OCI-M2 (cell line): Measurements from ENCODE around the gene SCARB1.

ENCODE experiments used
- DNase-seq: peaks from one replicate; lab custom pipeline; 2025; ENCODE audit not compliant: unreplicated experiment; lab: John Stamatoyannopoulos, UW

The SCARB1 gene

DNA sequence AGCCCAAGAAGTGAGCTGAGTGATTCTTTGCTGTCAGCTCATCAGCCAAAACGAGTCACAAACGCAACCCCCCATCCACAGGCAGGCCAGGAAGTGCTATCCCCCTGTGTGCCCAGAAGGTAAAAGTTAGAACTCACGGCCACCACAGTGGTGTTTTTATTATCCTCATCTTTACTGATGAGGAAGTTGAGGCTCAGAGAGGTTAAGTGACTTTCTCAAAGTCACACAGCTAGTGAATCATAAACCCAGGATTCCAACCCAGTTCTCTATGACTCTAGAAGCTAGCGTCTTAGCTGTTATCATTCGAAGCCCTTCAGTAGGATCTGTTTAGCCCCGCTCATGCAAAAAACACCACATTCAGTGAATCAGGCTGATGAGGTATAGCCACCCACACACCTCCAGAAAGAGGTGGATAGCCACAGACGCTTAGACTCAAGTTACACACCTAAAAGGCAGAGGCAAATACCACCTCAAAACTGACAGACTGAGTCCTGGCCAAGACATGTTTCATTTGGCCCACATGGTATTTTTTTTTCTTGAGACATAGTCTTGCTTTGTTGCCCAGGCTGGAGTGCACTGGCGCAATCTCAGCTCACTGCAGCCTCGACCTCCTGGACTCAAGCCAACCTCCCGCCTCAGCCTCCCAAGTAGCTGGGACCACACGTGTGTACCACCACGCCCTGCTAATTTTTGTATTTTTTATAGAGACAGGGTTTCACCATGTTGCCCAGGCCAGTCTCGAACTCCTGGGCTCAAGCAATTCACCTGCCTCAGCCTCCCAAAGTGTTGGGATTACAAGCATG lies 100.7 kb downstream of the SCARB1 start:
- no peak for DNase-seq

- DNase-seq, result no peak
Observed at GRCh38 chr12:124762384-124762783, 101.3 kb downstream of the SCARB1 start.

DNA sequence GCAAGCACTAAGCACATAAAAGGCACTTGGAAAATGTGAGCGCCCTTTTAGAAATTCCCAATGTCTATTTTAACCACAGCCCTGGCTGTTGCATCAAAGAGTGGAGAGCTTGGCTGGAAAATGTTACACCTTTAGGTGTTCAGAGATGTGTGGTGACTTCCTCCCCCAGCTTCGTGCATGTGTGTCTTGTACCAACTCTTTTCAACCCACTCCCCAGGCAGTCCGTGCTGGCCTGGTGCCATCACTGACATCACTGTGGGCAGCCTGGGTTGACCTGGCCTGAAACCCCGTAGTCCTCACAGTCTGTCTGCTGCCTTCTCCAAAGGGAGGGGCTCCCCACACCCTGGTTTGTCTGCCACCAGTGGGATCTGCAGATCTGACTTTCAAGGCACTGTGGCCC lies 101.8 kb downstream of the SCARB1 start:
- no peak for DNase-seq

GRCh38 chr12:124761056-124761455 lies 102.6 kb downstream of the SCARB1 start:
- DNase-seq, result no peak

DNA sequence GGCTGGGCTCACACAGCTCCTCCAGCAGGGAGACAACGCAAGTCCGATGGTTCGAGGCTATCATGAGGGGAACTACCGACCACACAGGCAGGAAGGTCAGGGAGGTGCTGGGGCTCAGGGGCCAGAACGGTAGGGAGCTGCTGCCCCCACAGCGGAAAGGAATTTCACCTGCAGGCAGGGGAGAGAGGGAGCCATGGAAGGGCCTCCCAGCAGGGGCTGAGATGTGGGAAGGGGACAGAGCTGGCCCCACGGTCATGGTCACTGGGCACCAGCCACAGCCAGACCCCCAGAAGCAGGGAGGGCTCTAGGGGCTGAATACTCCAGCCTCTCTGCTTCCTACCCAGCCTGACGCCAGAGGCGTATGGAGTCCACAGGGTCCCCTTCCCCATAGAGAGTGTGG lies 103.1 kb downstream of the SCARB1 start:
- no peak for DNase-seq

DNA sequence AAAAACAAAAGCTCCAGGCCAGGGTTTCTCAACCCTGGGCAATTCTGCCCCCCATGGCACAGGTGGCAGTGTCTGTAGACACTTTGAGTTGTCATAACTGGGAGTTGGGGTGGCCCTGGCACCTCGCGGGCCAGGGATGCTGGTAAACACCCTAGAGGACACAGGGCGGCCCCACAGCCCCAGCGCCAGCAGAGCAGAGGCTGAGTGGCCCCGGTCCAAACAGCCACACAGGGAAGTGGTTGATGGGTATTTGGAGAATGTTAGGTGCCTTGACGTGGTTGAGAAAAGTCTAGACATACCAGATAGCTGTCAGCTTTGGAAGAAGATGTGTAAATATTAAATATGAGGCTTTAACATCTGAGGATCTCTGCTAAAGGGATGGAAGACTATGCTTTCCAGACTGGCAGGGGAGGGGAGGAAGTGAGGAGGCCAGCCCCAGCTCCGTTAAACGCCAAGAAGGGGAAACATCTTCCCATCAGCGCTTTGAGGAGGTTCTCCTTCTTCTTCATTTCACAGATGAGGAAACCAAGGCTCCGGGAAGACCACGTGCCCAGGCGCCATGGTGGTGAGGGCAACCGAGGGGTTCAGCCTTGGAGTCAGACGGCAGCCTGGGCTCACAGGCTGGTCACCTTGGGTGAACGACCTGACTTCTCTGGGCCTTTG lies 103.7 kb downstream of the SCARB1 start:
- DNase-seq, result no peak

DNA sequence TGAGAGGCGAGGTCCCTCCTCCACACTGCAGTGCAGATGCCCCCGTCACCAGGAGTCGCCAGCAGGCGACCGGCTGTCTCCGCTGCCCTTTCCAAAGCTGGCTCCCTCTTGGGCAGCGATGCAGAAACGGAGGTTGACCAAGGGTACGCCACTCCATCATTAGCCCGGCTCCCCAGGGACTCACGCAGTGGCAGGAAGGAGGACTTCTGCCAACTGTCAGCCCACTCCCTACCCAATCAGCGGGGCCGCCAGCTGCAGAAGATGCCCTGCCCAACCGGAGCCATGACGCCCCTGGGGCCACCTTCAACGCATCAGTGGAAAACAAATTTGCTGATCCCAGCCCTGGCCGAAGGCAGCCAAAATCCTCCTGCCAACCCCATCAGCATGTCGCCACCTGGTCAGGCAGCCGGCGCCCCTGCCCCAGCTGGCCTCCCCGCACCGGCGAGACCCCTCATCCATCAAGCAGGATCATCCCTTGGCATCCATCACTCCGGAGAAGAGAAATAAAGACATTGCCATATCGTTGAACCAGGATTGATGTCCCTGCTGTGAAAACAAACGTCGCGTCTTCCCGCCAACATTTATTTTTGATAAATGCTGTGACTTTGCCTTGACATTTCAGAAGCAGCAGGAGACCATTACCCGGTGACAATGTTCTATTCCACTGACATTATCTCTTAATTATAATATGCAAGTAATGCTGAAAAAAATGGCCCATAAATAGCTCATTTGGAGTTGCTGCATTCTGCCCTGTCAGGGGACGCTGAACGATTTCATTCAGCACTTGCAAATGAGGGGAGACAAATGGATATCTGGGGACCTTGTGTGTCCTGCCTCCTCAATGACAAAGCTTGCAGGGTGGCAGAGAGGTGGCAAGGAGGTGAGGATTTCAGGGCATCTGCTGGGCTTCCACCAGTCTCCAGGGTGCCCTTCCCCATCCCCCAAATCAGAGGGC lies 105.1 kb downstream of the SCARB1 start:
- DNase-seq, result no peak

DNA sequence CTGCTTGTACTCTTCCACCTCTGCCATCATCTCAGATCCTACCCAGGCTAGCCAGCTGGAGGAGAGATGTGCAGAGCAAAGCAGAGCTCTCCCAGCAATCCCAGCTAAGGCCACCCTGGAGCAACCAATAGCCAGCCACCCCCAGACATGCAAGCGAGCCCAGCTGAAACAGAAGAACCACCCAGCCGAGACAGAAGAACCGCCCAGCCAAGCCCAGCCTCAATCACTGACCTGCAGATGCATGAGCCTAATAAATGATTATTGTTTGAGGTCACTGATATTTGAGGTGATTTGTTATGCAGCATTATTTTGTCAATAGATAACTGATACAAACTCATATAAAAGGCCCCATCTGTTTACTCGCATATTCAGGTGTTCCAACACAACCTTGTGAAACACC lies 106.3 kb downstream of the SCARB1 start:
- DNase-seq, result no peak

DNA sequence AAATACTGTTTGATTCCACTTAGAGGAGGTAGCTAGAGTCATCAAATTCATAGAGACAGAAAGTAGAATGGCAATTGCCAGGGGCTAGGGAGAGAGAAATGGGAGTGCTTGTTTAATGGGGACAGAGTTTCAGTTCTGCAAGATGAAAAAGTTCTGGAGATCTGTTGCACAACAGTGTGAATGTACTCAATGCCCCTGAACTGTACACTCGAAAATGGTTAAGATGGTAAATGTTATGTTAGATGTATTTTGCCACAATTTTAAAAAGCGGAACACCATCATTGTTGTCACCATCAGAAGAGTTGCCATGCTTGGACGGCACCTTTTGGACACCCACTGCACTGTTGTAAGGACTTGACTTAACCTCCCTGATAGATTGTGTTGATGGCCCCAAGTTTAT lies 106.9 kb downstream of the SCARB1 start:
- no peak for DNase-seq

DNA sequence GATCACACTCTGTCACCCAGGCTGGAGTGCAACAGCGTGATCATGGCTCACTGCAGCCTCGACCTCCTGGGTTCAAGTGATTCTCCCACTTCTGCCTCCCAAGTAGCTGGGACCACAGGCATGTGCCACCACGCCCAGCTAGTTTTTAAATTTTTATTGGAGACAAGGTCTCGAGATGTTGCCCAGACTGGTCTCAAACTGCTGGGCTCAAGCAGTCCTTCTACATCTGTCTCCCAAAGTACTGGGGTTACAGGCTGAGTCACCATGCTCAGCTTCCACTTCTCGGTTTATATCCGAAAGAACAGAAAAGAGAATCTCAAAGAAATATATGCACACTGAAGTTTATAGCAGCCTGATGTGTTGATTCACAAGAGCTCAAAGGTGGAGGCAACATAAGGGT lies 107.5 kb downstream of the SCARB1 start:
- no peak for DNase-seq

- DNase-seq, result no peak
Observed at GRCh38 chr12:124755801-124756148, 107.9 kb downstream of the SCARB1 start.

GRCh38 chr12:124754949-124755800 lies 108.5 kb downstream of the SCARB1 start:
- DNase-seq, result no peak

- no peak for DNase-seq
Observed at GRCh38 chr12:124754491-124754890, 109.2 kb downstream of the SCARB1 start.

DNA sequence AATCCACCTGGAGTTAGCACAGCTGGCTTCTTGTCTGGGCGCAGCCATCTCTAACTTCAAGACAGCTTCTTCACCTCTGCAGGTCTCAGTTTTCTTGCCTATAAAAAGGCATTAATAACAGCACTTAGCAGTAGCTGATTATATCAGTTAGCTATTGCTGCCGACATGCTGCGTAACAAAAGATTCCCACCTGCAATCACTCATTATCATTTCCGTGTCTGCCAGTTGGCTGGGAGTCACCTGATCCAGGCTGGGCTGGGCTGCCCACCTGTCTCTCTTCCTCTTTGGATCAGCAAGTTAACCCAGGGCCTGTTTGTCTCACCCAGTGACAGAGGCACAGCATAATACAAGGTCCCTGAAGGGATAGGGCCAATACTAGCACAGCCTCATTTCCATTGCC lies 109.7 kb downstream of the SCARB1 start:
- DNase-seq, result no peak

GRCh38 chr12:124753228-124753591 lies 110.5 kb downstream of the SCARB1 start:
- no peak for DNase-seq

DNA sequence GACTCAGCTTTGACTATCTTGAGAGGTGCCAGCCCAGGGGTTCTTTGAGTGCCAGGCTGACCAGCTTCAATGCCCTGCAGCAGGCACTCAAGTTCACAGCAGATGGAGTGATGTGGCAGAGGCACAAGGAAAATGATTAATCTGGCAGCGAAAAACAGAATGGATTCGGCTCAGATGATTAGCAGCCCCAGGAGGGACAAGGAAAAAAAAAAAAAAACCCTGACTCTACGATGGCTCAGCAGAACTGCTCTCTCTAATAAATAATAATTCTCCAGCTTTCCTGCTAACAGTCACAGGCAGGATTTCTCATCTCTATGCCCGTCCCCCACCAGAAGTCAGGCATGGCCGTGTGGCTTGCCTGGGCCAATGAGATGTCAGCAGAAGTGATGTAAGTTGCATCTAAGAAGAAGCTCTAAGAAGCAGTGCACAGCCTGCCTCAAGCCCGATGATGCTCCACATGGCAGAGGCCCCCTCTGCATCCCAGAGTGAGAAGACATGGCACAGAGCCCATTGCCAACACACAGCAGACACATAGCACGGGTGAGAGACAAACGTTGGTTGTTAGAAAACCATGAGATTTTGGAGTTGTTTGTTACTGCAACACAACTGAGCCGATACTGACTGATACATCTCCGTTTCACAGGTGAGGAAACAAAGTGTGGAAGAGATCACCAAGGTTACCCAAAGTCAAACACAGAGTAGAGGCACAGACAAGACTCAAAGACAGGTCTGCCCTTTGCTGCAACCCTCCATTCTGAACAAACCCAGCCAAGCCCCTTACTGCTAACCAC lies 111.0 kb downstream of the SCARB1 start:
- DNase-seq, result no peak

DNA sequence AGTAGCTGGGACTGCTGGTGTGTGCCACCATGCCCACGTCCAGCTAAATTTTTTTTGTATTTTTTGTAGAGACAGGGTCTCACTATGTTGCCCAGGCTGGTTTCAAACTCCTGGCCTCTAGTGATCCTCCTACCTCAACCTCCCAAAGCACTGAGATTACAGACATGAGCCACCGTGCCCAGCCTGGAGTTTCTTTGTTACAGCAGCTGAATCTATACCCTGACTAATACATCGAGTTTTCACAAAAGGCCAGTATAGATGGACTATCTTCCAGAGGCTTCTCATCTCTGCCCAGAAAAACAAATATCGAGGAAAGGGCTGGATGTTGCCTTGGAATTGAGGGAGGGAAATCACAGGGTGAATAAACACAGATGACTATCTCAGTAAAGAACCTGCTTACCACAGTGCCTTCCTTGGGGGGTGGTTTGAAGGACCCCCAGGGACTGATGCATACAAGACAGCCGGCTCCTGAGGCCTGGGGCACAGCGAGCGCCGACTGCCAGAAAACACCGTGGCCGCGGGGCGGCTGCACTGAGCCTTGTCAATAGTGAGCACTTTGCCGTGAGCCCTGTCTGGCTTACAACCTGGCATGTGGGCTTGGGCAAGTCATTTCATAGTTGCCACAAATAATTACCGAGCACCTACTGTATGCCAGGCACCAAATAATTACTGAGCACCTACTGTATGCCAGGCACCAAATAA lies 111.9 kb downstream of the SCARB1 start:
- DNase-seq, result no peak

GRCh38 chr12:124750787-124751471 lies 112.7 kb downstream of the SCARB1 start:
- no peak for DNase-seq

DNA sequence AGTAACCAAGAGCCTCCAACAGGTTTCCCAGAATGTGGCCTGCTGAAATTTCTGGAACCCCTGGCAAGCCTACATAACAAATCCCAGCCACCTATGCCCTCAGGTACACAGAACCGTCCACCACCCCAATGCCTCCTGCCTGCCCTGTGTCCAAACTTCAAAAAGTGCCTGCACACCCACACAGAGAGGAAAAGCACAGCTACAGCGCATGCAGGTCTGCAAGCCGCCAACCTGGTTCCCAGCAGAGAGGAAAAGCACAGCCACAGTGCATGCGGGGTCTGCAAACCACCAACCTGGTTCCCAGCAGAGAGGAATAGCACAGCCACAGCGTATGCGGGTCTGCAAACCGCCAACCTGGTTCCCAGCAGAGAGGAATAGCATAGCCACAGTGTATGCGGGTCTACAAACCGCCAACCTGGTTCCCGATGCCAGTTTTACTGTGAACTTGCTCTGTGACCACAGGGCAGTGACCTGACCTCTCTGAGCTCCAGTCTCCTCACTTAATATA lies 113.5 kb downstream of the SCARB1 start:
- DNase-seq, result no peak
